Hepatic stellate cell (primary cell): ENCODE results near the gene DLL4.

Experiments
- DNase-seq: peaks from one replicate; pipeline ENCODE4 v3.0.0; 2011; ENCODE audit warnings: low spot score

Gene DLL4

GRCh38 chr15:40906091-40906990 is 22.8 kb upstream of the DLL4 start:
- peak; percentile 86 for DNase-seq

- DNase-seq: no peak
These were observed 21.9 kb upstream of the DLL4 start for GRCh38 chr15:40906991-40907802.

DNA sequence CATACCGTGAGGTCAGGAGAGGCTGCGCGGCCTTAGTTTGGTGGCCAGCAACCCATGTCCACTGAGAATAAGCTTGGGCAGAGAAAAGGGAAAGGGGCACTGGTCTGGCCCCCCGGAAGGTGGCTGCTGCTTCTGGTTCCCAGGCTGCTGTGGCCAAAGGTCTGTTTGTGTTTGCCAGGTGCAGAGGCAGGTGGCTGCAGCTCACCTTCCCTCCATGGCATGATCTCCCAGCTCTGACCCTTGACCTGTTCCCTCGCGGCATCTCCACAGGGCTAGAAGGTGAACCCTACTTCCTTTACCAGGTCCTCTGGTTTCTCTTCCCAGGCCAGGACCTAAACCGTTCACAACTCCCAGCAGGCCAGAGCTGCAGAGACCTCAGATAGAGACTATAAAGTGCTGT is 21.0 kb upstream of the DLL4 start:
- no peak for DNase-seq

GRCh38 chr15:40909662-40910630 is 19.2 kb upstream of the DLL4 start:
- DNase-seq: no peak

GRCh38 chr15:40911141-40911540 is 18.0 kb upstream of the DLL4 start:
- no peak for DNase-seq

DNA sequence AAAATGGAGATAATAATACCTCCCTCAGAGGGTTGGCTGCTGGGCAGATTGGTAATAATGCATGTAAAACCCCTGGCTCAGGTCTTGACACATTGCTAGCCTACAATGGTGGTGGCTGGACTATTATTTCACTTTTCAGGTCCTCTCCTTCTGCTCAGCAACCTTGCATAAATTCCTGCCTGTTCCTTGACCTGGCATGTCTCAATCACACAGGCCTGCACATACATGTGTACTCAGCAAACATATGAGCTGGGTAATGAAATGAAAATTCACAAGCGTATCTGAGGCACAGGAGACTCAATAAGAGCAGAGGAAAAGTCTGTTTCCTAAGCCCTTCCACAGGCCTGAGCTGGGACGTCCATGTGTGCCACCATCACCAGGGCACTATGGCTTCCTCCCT is 17.4 kb upstream of the DLL4 start:
- no peak for DNase-seq

DNA sequence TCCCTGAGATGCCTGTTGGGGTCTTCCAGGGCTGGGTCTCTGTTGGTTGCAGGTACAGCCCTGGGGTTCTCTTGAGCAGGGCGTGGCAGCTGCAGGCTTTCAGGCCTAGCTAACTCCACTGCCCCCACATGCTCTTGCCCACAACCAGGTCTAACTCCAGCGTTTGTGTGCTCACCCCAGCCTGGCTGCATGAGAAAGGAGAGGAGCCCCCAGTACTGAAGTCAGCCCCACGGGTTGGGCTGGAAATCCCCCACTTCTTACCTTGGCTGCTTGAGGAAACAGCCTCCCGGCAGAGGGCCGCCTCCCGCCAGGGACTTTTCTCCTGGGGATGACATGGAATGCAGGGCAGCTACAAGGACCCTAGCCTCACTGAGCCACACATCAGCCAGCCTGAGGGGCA is 16.7 kb upstream of the DLL4 start:
- no peak for DNase-seq

GRCh38 chr15:40914013-40914412 is 15.1 kb upstream of the DLL4 start:
- no peak for DNase-seq

DNA sequence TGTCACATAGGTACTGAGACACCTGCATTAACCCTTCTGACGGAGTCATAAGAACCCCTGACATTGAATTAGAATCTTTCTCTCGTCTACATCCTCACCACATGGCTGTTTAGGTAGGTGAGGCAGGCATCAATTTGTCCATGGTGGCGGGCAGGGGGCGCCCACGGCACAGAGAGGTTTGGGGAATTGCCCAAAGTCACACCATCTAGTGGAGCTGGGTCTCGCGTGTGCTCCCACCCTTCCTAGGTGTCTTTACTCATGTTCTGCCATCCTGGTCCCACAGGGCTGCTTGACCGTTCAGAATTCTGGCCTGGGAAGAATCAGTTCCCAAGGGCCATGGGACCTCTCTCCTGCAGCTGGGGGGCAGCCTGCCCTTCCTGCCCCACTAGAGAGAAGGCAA is 14.7 kb upstream of the DLL4 start:
- DNase-seq: no peak

DNA sequence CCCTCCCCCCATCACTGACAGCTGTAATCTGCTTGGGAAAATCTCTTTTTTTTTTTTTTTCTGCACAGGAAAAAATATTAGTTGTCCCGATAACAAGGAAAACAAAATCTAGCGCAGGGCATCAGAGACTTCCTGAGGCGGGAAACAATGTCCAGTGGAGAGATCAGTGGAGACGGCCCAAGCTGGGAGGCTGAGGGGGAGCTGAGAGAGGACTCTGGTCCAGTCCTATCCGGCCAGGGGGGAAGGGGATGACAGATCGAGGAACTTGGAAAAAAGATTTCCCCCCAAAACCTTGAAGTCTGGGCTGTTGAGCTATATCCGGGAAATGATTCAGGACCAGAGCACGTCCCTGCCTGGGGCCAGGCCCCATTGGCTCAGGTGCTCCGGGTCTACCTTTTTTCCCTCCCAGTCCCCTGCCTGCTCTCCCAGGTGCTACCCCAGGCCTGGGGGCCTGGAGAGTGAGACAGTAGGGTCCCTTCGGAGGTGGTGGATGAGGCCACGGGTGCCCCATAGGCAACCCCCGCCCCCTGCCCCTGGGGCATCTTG is 14.0 kb upstream of the DLL4 start:
- no peak for DNase-seq

DNA sequence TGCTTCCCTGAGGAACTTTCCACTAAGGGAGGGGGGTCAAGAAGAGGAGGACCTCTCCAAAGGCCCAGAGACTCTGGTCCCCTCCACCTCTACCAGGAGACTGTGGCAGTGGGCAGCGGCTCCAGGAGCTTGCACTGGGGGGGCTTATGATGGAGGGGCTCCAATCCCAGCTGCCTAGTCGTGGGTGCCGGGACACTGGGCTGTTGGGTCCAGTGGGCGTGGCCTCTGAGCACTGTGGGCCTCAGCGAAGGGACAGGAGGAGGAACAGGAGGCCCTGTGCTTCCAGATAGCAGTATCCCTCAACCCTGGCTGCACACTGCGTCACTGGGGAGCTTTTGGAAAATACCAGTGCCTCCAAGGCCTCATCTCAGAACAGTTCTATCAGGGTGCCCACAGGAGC is 13.5 kb upstream of the DLL4 start:
- DNase-seq: no peak

DNA sequence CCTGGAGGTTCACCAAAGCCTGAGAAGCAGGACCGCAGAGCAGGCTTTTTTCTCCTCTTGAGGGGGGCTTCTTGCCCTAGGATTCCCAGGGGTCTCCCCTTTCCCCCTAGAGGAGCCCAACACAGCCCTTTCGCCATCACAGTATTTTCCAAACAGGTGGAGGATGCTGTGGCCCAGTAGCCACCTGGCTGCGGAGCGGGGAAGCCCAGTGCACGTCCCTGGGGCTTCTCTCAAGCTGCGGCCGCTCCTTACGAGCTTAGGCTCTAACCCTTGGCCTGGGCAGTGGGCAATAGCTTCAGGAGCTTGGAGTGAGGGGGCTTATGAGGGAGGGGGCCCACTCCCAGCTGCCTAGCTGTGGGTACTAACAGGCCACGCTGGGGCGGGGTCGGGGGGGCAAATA is 11.6 kb upstream of the DLL4 start:
- no peak for DNase-seq

DNA sequence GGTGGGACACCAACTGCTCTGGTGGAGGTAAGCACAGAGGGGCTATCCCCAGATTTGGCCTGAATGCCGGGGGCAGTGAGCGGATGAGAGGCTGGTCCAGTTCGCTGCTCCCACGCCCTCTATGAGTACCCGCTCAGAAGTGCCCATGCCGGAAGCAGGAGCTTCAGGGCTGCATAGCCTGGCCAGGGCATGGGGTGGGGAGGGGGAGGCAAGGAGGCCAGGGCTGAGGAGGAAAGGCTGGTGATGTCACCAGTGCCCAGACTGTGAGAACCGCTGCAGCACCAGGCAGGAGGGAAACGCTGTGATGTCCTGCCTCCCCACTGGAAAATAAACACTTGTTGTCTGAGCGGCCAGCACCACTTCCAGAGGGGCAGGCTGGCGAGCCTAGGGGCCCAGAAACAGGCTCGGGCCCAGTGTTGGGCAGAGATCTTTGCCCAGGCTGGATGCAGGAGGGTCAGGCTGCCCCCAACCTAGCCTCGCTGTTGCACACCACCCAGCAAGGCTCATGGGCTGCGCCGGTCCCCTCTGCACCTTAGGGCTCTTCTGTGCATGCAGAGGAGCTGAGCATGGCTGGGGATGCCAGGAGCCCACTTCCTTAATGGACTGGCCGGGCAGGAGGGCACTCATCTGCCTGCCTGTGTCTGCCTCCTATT is 10.9 kb upstream of the DLL4 start:
- no peak for DNase-seq

DNA sequence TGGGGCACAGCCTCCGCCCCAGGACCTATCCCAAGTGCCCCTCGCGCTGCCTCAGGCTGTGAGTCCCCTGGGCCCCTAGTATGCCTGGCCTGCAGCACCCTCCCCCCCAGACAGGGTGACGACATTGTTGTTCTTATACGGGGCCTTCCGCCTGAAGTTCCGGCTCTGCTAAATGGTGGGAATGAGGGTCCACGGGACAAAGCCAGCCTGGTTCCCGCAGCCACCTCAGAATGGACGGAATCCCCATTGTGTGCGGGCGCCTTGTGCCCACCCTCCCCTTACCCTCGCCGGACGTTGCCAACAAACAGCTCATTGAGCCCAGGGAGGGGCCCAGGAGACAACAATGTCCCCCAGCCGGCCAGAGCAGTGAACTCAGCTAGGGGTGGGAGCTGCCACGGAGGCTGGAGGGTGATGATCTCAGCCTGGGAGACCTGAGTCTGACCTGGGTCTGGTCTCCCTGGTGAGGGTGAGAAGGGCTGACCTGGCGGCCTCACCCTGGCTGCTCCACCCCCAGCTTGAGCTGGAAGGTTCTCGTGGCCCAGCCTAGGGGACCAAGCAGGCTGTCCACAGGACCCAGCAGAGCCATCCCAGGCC is 10.2 kb upstream of the DLL4 start:
- DNase-seq: no peak

- DNase-seq: no peak
These were observed 7.1 kb upstream of the DLL4 start for GRCh38 chr15:40921949-40922607.

DNA sequence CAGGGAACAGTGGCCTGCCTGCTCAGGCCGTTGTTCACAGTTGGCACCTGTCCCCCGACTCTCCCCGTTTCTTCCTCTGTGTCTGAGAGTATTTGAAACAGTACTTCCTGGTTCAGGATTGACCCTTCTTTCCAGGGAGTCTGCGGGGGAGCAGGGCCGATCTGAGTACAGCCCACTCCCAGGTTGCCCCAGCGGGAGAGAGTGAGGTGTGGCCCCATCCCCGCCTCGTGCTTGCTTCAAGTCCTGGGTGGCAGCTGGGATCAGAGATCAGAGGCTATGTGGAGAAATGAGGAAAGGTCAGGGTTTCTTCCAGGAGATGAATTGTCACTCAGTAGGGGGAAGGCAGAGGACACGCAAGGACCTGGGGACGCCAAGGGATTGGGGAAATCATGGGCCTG is 6.5 kb upstream of the DLL4 start:
- DNase-seq: no peak

- no peak for DNase-seq
These were observed 5.6 kb upstream of the DLL4 start for GRCh38 chr15:40923551-40923950.

- no peak for DNase-seq
These were observed 3.7 kb upstream of the DLL4 start for GRCh38 chr15:40925495-40925862.

DNA sequence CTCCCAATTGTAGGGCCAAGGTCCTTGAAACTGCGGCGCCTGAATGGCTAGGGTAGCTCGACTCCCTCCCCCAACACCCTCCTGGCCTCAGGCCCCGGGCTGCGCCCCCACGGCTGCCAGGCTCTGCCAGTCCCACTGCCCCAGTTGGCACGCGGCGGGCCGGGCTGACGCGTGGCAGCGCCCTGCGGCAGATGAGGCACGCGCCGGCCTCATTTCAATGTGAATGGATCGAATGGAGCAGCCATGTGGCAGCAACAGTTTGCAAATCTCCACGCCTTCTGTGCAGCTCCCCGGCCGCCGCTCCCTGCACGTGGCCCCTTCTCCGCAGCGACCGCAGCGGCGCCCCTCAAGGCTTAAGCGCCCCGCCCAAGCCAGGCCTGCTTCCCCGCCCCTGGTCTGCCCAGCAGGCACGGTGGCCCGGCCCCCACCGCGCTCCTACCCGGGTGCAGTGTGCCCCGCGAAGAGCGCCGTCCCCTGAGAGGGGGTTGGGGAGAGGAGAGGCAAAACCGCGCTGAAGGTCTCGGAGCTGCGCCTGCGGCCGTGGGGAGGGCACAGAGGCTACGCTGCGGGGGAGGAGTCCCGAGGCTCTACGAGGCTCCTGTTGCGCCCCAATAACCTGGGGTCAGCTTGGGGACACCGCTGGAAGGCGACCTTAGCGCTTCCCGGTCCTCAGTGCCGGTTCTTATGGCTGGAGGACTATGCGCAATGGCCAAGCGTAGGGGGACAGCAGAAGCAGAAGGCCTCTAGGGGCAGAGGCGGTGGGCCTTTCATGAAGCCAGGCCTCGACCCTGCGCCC is 3.1 kb upstream of the DLL4 start:
- DNase-seq: no peak
